Endothelial cell of umbilical vein (primary cell): ENCODE measurements around the gene LDLRAD3.

Source experiments
- CTCF ChIP-seq, 2 donors: IDR thresholded peaks; 1 replicate in 1 of 2; 2 replicates in 1 of 2; pipeline ENCODE4 v1.5.1; 2011; ENCODE audit warnings: low read length in 2 of 2, mild to moderate bottlenecking in 2 of 2, moderate library complexity in 2 of 2, control low read depth in 1 of 2, inconsistent platforms in 1 of 2, low read depth in 1 of 2; ENCODE audit not compliant: insufficient read depth in 1 of 2; ENCODE audit errors: extremely low read depth in 1 of 2
- EZH2 ChIP-seq: IDR thresholded peaks from 2 replicates; pipeline ENCODE4 v1.6.1; 2012; ENCODE audit warnings: borderline replicate concordance, low read depth, mild to moderate bottlenecking, moderate library complexity, low read length, inconsistent platforms; ENCODE audit not compliant: severe bottlenecking
- FOS ChIP-seq: IDR thresholded peaks from 2 replicates; pipeline ENCODE4 v1.6.1; 2011; ENCODE audit warnings: mild to moderate bottlenecking, low read length, moderate library complexity, borderline replicate concordance; ENCODE audit not compliant: insufficient read depth
- JUN ChIP-seq: IDR thresholded peaks from 2 replicates; pipeline ENCODE4 v1.6.1; 2011; ENCODE audit warnings: borderline replicate concordance, low read depth; ENCODE audit not compliant: insufficient read length, insufficient read depth
- MYC ChIP-seq: IDR thresholded peaks from one replicate; pipeline ENCODE4 v1.6.1; 2011; ENCODE audit warnings: mild to moderate bottlenecking, low read depth, low read length
- POLR2A ChIP-seq: IDR thresholded peaks from 2 replicates; pipeline ENCODE4 v1.6.1; 2012; ENCODE audit warnings: low read depth, mild to moderate bottlenecking, control low read depth, low read length
- POLR2AphosphoS5 ChIP-seq: IDR thresholded peaks from 2 replicates; pipeline ENCODE4 v1.6.1; 2012; ENCODE audit warnings: low read depth, mild to moderate bottlenecking, control low read depth, low read length, moderate library complexity; ENCODE audit not compliant: insufficient read depth

GRCh38 chr11:36237391-36237790 is 293.5 kb downstream of the LDLRAD3 start:
- TF ChIP-seq CTCF (IDR thresholded peaks at IDR 0.05; ENCODE audit: extremely low read depth in 1 of 2, insufficient read depth in 1 of 2, low read depth in 1 of 2, low read length in 2 of 2) (no peak), POLR2A (no peak), POLR2AphosphoS5 (no peak), FOS (no peak), EZH2 (no peak), JUN (no peak), MYC (no peak)
